Measurements from ENCODE around the gene ITGA8. TPM values are rescaled to one million over a fixed set of nuclear protein-coding genes. Genes with fewer than 3 reads are reported as not detected.
"Not testable (repeated sequence)": the region's sequence is repeated elsewhere in the genome, so short reads cannot be mapped to it uniquely, and the experiment has no call there.

Gene ITGA8
- total RNA-seq, 1 experiment from 2014 or later = 0.02 TPM

DNA sequence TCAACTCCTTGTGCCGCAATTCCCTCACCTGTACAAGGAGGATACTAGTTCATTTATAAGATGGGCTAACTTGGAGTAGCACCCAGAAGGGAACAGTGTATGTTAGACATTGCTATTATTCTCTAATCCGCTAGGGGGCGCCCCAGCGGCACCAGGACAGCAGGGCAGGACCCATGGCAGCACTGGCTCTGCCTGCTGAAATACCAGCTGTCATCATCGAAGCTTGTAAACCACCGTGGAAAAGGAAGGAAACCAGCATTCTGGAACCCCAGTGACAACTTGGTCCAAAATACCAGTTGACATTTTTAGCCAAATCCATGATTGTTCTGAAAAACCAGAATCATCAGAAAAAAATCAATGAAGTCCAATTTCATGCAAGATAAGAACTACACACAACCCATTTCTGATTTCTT lies 134.4 kb downstream of the ITGA8 start:
- DNase-seq (ENCODE audit: low read depth, low spot score) (peak; percentile 51), ATAC-seq (peak; percentile 100)
- Histone ChIP-seq H3K4me1 (ENCODE audit: control insufficient read depth in 1 of 2, insufficient read depth in 2 of 2, low read length in 2 of 2) (no peaks in the 10 kb centered on the region), H4K20me1 (ENCODE audit: insufficient read depth) (no peaks in the 10 kb centered on the region), H3K9ac (ENCODE audit: low read length) (no peak overlapping the region), H3K9me3 (ENCODE audit: control insufficient read depth in 1 of 2, insufficient read depth in 1 of 2, low read depth in 1 of 2, low read length in 2 of 2) (no peaks in the 10 kb centered on the region), H3K27ac (ENCODE audit: low read depth, low read length) (no peak overlapping the region), H3K9me2 (ENCODE audit: insufficient read depth) (no peaks in the 10 kb centered on the region), H3K36me3 (ENCODE audit: control insufficient read depth in 1 of 2, insufficient read depth in 2 of 2, low read length in 2 of 2) (no peaks in the 10 kb centered on the region), H2AFZ (ENCODE audit: low read depth, low read length, poor library complexity, severe bottlenecking) (no peak overlapping the region), H3K4me3 (replicated peaks in 1 of 2; ENCODE audit: low read depth in 1 of 2, low read length in 2 of 2) (no peak overlapping the region), H3K4me2 (ENCODE audit: low read length) (peak overlapping the region; percentile 1; the same call in 1 of the 2 replicates), H3K27me3 (ENCODE audit: insufficient read depth, low read length) (peaks cover 37% of the 10 kb centered on the region), H3K79me2 (ENCODE audit: insufficient read depth, low read length) (no peaks in the 10 kb centered on the region)
- ChIA-PET CTCF (interaction anchor here (0.6 to 2.1 kb wide), 21 partner anchors 8 to 1604 kb away, joined by 3 to 16 read pairs (median 4); no protein-coding TSS in a partner anchor), RAD21 (ENCODE audit: low non-redundant PET in 1 of 2, low total read pairs in 2 of 2, uncharacterized antibody in 2 of 2, unreplicated experiment in 2 of 2) (no interaction called here), POLR2A (interaction anchor here (1.0 kb wide), 1 partner anchor 8 kb away, joined by 3 read pairs; no protein-coding TSS in a partner anchor)
- peak; percentile 68 for TF ChIP-seq RAD21 (IDR thresholded peaks at IDR 0.05; ENCODE audit: low read depth)
- TF ChIP-seq FOSL1 (IDR thresholded peaks at IDR 0.05; ENCODE audit: low read depth) = no peak
- TF ChIP-seq, protein P1, sequence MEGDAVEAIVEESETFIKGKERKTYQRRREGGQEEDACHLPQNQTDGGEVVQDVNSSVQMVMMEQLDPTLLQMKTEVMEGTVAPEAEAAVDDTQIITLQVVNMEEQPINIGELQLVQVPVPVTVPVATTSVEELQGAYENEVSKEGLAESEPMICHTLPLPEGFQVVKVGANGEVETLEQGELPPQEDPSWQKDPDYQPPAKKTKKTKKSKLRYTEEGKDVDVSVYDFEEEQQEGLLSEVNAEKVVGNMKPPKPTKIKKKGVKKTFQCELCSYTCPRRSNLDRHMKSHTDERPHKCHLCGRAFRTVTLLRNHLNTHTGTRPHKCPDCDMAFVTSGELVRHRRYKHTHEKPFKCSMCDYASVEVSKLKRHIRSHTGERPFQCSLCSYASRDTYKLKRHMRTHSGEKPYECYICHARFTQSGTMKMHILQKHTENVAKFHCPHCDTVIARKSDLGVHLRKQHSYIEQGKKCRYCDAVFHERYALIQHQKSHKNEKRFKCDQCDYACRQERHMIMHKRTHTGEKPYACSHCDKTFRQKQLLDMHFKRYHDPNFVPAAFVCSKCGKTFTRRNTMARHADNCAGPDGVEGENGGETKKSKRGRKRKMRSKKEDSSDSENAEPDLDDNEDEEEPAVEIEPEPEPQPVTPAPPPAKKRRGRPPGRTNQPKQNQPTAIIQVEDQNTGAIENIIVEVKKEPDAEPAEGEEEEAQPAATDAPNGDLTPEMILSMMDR (IDR thresholded peaks at IDR 0.05 in 2 of 3, conservative IDR thresholded peaks at IDR 0.05 in 1 of 3; ENCODE audit: borderline replicate concordance in 1 of 3, insufficient read depth in 1 of 3, low read depth in 2 of 3, low read length in 2 of 3) = peak; percentile 60 to 97 (median 93)
- intact Hi-C loops (cut with micrococcal nuclease) = loop anchor here (5.0 kb wide), 2 partner anchors 142 to 237 kb away; no protein-coding TSS in a partner anchor
- no TSS peak for BruUV-seq (replicated peaks)

DNA sequence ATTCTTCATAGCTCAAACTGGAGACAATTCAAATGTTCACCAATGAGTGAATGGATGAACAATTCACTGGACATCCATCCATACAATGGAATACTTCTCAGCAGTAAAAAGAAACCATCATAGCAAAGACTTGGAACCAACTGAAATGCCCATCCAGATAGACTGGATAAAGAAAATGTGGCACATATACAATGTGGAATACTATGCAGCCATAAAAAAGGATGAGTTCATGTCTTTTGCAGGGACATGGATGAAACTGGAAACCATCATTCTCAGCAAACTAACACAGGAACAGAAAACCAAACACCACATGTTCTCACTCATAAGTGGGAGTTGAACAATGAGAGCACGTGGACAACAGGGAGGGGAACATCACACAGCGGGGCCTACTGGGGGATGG lies 136.8 kb downstream of the ITGA8 start:
- DNase-seq (ENCODE audit: low read depth, low spot score); H3K9ac ChIP-seq (ENCODE audit: low read length); H3K36me3 ChIP-seq (ENCODE audit: control insufficient read depth in 1 of 2, insufficient read depth in 2 of 2, low read length in 2 of 2); RAD21 ChIA-PET (ENCODE audit: low non-redundant PET in 1 of 2, low total read pairs in 2 of 2, uncharacterized antibody in 2 of 2, unreplicated experiment in 2 of 2); POLR2A ChIA-PET; ATAC-seq; CTCF ChIA-PET; H3K79me2 ChIP-seq (ENCODE audit: insufficient read depth, low read length); H3K9me2 ChIP-seq (ENCODE audit: insufficient read depth); H3K4me3 ChIP-seq (replicated peaks in 1 of 2; ENCODE audit: low read depth in 1 of 2, low read length in 2 of 2); H3K4me1 ChIP-seq (ENCODE audit: control insufficient read depth in 1 of 2, insufficient read depth in 2 of 2, low read length in 2 of 2); H3K27ac ChIP-seq (ENCODE audit: low read depth, low read length); intact Hi-C loops (cut with micrococcal nuclease); BruUV-seq (replicated peaks); H2AFZ ChIP-seq (ENCODE audit: low read depth, low read length, poor library complexity, severe bottlenecking); H3K9me3 ChIP-seq (ENCODE audit: control insufficient read depth in 1 of 2, insufficient read depth in 1 of 2, low read depth in 1 of 2, low read length in 2 of 2); H3K4me2 ChIP-seq (ENCODE audit: low read length); H4K20me1 ChIP-seq (ENCODE audit: insufficient read depth): not testable (repeated sequence)
- peaks cover 26% of the 10 kb centered on the region; the same call in 1 of the 2 replicates for H3K27me3 ChIP-seq (ENCODE audit: insufficient read depth, low read length)
